Uterus (tissue), 2 donors: Measurements from ENCODE around the gene HSPA1L.
A peak's percentile ranks its signal among the peaks of the same experiment; 100 is the strongest.

Experiments
- CTCF ChIP-seq, 4 experiments: fragments of 200-600 bp in 2 of 4; fragments of 450-650 bp in 2 of 4; sonication (generic) in 2 of 4; IDR thresholded peaks; one replicate each; pipeline ENCODE4 v1.5.1; 2016 to 2019; ENCODE audit warnings: antibody characterized with exemption in 4 of 4, mild to moderate bottlenecking in 2 of 4, moderate library complexity in 1 of 4
- POLR2A ChIP-seq, 2 donors: fragments of 450-650 bp; IDR thresholded peaks; one replicate each; pipeline ENCODE4 v1.6.1; 2016; ENCODE audit warnings: antibody characterized with exemption in 2 of 2, mild to moderate bottlenecking in 1 of 2, moderate library complexity in 1 of 2

- TF ChIP-seq CTCF (IDR thresholded peaks at IDR 0.05) = peak; percentile 37 to 61 (median 46)
- TF ChIP-seq POLR2A (IDR thresholded peaks at IDR 0.05) = no peak
These were observed 23.6 kb downstream of the HSPA1L start for GRCh38 chr6:31791324-31792089.
